Fibroblast of villous mesenchyme (primary cell): Measurements from ENCODE around the gene WDR17. TPM values are rescaled to one million over a fixed set of nuclear protein-coding genes. Genes with fewer than 3 reads are reported as not detected.

Source experiments
- DNase-seq: peaks from one replicate; pipeline ENCODE4 v3.0.0-alpha.2; 2010; ENCODE audit warnings: low read depth
- H3K4me3 ChIP-seq: 2 replicates; pipeline ENCODE4 v1.5.1; 2011; ENCODE audit warnings: low read depth, mild to moderate bottlenecking, low read length
- total RNA-seq: library from RNA; depleted of rRNA; stranded (reverse); fragments of >200 nt; gene quantifications from 2 replicates; pipeline ENCODE4 v1.2.3, GENCODE V29; 2012
- TF ChIP-seq, protein P1 (sequence below): IDR thresholded peaks from 2 replicates; pipeline ENCODE4 v1.5.1; 2012; ENCODE audit warnings: low read depth, mild to moderate bottlenecking, low read length; ENCODE audit not compliant: insufficient read depth

WDR17 gene
- total RNA-seq, 1 donor: 0.86 TPM

DNA sequence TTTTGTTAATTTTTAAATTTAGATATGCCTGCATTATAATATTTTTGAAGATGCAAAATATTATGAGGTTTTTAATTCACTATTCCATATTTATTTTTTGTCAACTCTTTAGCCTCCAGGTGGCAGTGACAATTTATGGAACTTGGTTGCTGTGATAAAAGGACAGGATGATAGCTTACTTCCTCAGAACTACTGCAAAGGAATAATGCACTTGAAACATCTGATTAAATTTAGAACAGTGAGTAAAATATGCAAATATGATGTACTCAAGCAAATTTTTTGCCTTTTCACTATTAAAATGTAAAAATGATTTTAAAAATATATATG, 84.7 kb downstream of the WDR17 start:
- DNase-seq: peak; percentile 51
- H3K4me3 ChIP-seq: no peak overlapping the region
- TF ChIP-seq, protein P1, sequence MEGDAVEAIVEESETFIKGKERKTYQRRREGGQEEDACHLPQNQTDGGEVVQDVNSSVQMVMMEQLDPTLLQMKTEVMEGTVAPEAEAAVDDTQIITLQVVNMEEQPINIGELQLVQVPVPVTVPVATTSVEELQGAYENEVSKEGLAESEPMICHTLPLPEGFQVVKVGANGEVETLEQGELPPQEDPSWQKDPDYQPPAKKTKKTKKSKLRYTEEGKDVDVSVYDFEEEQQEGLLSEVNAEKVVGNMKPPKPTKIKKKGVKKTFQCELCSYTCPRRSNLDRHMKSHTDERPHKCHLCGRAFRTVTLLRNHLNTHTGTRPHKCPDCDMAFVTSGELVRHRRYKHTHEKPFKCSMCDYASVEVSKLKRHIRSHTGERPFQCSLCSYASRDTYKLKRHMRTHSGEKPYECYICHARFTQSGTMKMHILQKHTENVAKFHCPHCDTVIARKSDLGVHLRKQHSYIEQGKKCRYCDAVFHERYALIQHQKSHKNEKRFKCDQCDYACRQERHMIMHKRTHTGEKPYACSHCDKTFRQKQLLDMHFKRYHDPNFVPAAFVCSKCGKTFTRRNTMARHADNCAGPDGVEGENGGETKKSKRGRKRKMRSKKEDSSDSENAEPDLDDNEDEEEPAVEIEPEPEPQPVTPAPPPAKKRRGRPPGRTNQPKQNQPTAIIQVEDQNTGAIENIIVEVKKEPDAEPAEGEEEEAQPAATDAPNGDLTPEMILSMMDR: peak; percentile 36

- TF ChIP-seq, protein P1: no peak
- no peak overlapping the region for H3K4me3 ChIP-seq
- no peak for DNase-seq
These were observed 85.1 kb downstream of the WDR17 start for GRCh38 chr4:176150704-176151103.

DNA sequence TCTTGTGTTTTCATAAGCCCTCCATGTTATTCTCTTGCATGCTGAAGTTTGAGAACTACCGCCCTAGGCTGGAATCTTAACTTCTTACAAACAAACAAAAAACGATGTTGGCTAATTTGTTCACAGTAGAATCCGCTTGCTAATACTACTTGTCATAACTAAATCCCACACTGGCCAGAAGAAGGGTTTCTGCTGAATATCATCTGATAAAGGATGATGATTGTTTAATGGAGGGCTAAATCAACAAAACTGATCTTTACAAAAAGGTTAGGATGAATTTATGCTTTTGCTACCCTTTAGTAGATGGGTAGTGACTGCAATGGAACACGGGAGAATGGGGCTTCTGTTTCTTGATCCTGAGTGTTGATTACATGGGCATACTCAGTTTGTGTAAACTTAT, 87.5 kb downstream of the WDR17 start:
- peak; percentile 86 for DNase-seq
- no peak overlapping the region for H3K4me3 ChIP-seq
- TF ChIP-seq, protein P1: no peak

- DNase-seq: peak; percentile 10
- H3K4me3 ChIP-seq: no peak overlapping the region
- TF ChIP-seq, protein P1: no peak
These were observed 91.0 kb downstream of the WDR17 start for GRCh38 chr4:176156656-176157055.

DNA sequence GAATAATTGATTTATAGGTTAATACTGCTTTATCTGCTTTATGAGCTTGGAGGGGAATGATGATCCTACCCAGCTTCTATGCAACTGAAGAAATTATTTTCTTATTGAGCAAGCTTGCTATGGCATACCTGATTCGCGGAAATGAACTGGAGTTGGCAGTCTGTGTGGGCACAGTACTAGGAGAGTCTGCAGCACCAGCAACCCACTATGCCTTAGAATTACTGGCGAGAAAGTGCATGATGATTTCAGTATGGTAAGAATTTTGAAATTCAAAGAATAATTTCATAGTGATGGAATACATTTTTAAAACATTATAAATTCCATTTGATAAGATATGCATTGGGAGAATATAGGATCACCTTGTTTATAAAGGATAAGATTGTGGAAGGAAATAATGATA, 97.4 kb downstream of the WDR17 start:
- TF ChIP-seq, protein P1: no peak
- no peak for DNase-seq
- no peak overlapping the region for H3K4me3 ChIP-seq

DNA sequence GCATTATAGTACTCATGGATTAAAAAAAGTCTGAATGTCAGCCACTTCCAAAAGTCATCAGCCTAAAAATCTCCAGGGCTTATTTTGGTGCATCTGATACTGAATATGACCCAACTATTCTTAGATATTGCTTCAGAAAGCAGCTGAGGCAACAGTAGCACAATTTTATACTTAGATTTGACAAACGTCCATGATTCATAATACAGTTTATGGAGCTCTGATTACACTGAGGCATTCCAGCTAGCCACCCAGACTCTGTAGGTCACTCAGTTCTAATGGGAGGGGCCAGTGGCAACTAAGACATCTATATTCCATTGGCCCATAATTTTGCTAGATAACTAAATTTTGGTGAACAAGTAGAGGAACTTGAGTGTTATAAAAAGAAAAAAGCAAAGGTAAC, 119.4 kb downstream of the WDR17 start:
- TF ChIP-seq, protein P1: no peak
- peak; percentile 80 for DNase-seq

GRCh38 chr4:176186067-176186466, 120.4 kb downstream of the WDR17 start:
- H3K4me3 ChIP-seq: no peak overlapping the region
- DNase-seq: no peak
- TF ChIP-seq, protein P1: no peak

More for the DNA sequence above, 119.4 kb downstream of the WDR17 start:
- no peak overlapping the region for H3K4me3 ChIP-seq
